Vagina (tissue), 2 donors: Measurements from ENCODE around the gene TMEM145.

Source experiments
- POLR2A ChIP-seq, 2 donors: fragments of 450-650 bp; IDR thresholded peaks; one replicate each; pipeline ENCODE4 v1.6.1; 2017; ENCODE audit warnings: antibody characterized with exemption in 2 of 2, mild to moderate bottlenecking in 2 of 2, moderate library complexity in 2 of 2
- TF ChIP-seq, protein P1 (sequence below), 3 experiments: fragments of 450-650 bp in 2 of 3; fragments of 200-600 bp in 1 of 3; sonication (generic) in 1 of 3; IDR thresholded peaks; one replicate each; pipeline ENCODE4 v1.5.1; 2017 to 2019; ENCODE audit warnings: antibody characterized with exemption in 3 of 3, mild to moderate bottlenecking in 2 of 3, moderate library complexity in 2 of 3

GRCh38 chr19:42312370-42312769 lies 739 bp upstream of the TMEM145 start:
- TF ChIP-seq, protein P1, sequence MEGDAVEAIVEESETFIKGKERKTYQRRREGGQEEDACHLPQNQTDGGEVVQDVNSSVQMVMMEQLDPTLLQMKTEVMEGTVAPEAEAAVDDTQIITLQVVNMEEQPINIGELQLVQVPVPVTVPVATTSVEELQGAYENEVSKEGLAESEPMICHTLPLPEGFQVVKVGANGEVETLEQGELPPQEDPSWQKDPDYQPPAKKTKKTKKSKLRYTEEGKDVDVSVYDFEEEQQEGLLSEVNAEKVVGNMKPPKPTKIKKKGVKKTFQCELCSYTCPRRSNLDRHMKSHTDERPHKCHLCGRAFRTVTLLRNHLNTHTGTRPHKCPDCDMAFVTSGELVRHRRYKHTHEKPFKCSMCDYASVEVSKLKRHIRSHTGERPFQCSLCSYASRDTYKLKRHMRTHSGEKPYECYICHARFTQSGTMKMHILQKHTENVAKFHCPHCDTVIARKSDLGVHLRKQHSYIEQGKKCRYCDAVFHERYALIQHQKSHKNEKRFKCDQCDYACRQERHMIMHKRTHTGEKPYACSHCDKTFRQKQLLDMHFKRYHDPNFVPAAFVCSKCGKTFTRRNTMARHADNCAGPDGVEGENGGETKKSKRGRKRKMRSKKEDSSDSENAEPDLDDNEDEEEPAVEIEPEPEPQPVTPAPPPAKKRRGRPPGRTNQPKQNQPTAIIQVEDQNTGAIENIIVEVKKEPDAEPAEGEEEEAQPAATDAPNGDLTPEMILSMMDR (IDR thresholded peaks at IDR 0.05): no peak
- TF ChIP-seq POLR2A (IDR thresholded peaks at IDR 0.05): no peak
